Activated naive CD4-positive, alpha-beta T cell (primary cell): ENCODE measurements around the gene LRRC74A.
A peak's percentile ranks its signal among the peaks of the same experiment; 100 is the strongest.

Source experiments
- DNase-seq, 4 experiments: peaks; one replicate each; lab custom pipeline; 2025; lab: John Stamatoyannopoulos, UW

Gene LRRC74A

DNA sequence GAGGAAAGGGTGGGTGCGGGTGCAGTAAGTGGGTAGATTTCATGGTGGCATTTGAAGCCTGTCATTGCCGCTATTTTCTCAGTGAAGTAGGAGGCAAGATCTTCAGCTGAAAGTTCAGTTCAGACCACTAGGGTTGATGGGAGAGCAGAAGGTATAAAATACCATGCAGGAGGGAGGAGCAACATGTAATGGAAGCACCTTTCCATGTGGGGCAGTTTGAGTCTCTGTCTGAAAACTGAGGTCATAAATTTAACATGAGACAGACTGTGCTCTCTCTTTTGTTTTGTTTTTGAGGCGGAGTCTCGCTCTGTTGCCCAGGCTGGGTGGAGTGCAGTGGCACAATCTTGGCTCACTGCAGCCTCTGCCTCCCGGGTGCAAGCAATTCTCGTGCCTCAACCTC, 22.7 kb downstream of the LRRC74A start:
- DNase-seq = no peak

DNA sequence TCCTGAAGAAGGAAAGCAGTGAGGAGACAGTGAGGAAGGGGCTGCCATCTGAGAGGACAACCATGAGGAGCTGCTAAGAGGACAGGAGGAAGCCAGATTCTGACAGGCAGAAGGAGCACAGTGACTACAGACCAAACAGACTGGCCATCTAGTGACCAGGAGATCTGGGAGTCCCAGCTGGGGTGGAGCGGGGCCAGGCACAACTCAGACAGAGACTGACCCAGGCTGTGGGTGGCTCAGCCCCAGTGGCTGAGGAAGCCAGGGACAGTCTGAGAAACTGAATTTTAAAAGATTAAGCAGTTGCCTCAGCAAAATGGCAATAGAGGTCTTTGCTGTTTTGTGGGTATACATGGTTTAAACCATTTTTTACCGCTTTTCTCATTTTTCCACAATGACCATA, 28.9 kb downstream of the LRRC74A start:
- no peak for DNase-seq

DNA sequence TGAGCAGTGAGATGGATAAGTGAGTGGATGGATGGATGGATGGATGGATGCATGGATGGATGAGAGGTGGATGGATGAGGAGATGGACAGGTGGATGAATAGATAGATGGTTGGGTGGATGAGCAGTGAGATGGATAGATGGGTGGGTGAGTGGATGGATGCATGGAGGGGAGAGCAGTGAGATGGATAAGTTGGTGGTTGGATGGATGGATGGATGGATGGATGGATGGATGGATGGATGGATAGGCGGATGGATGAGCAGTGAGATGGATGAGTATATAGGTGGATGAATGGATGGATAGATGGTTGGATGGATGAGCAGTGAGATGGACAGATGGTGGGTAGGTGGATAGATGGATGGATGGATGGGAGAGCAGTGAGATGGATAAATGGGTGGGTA, 30.6 kb downstream of the LRRC74A start:
- no peak for DNase-seq

DNA sequence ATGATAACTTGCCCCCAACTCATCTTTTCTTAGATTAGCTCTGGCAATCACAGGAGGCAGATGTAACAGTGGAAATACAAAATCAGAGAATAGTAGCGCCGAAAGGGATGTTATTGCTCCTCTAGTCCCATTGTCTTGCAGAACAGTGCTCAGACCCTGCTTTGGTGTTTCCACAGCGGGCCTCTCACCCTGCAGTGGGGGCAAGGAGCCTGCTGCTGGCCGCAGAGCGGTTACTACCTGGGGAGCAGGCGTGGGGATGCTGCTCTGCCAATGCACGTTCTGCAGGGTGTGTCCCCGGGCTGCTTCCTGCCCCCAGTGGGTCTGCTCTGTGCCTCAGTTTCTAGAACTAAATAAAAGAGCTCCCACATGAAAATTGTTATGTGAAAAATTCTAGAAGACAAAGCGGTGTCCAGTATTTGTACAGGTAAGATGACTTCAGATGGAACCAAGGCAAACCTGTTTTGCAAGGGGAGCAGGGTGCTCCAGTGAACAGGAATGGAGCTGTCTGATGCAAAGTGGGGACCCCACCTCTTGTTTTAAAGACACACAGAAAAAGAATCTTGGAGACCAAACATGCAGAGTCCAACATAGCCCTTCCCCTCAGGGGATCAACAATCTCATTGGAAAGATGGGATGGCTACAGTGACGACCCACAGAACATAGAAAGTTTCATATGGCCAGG, 35.5 kb downstream of the LRRC74A start:
- DNase-seq = no peak

DNA sequence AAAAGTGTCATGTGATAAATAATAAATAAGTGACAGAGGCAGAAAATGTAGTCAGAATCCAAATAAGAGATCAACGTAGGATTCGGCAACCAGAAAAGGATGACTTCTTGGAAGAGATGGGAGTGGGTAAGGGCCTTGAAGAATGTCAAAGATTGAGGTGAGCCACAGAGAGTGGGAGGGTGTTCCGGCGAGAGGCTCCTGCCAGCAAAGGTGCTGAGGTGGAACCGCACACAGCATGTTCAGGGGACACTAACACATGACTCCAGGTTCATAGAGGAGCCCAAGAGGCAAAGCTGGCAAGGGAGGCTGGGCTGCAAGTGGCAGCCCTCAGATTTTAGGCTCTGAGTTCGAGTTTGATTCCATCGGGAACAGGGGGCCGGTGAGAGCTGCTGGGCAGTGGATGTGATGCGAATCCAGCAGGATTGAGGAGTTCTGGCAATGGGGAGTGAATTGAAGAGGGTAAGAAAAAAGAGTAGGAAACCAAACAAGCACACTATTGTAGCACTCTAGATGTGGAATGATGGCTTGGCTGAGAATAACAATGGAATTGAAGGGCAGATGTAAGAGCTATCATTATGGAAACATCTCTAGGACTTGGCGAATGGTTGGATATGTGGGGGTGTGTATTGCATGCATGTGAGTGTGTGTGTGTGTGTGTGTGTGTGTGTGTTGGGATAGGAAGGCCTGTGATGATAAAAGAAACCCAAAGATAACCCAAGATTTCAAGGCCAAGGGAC, 36.5 kb downstream of the LRRC74A start:
- no peak for DNase-seq

DNA sequence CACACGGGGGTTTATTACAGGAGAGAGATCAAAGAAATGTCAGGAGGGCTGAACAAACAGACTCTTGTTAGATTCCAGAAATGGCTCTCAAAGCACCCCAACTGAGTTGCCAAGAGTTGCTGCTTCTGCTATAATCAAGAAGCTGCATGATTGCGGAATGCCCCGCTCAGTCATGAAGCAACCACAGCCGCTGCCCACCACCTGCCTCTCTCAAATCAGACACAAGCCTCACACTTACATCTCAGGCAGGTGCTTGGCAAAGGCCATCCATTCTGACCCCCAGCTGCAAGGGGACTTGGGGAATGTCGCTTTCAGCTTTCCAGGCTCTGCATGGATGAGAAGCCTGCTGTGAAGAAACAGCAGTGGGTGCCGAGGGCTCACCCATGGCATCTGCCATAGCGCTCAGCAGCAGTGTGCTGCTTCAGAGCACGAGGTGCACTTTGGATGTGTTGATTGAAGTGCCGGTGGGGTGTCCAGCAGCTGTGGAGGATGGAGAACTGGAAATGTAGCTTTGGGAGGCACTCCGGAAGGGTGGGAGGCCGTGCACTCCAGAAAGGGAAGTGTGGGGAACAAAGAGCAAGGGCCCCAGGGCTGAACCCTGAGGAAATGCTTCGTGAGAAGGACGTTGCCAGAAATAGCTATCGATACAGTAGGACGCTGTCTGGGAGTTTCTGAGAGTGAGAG, 37.7 kb downstream of the LRRC74A start:
- DNase-seq = no peak

DNA sequence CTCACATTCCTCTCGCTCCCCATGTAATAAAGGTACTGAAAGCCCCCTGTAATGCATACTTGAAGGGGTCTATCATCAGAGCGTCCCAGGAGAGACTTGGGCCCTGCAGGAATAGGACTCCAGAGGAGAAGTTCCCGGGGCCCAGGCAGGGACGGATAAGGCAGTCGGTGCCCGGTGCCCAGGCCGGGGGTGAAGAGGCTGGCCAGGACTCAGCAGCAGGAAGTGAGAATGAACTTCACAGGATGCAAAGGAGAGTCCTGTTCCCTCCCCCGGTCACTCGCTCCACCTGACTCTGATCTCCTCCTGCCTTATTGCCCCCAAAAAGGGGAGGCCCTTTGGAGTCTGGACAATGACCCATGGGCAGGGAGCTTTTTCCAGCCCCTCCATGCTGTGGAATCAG, 40.2 kb downstream of the LRRC74A start:
- no peak for DNase-seq

DNA sequence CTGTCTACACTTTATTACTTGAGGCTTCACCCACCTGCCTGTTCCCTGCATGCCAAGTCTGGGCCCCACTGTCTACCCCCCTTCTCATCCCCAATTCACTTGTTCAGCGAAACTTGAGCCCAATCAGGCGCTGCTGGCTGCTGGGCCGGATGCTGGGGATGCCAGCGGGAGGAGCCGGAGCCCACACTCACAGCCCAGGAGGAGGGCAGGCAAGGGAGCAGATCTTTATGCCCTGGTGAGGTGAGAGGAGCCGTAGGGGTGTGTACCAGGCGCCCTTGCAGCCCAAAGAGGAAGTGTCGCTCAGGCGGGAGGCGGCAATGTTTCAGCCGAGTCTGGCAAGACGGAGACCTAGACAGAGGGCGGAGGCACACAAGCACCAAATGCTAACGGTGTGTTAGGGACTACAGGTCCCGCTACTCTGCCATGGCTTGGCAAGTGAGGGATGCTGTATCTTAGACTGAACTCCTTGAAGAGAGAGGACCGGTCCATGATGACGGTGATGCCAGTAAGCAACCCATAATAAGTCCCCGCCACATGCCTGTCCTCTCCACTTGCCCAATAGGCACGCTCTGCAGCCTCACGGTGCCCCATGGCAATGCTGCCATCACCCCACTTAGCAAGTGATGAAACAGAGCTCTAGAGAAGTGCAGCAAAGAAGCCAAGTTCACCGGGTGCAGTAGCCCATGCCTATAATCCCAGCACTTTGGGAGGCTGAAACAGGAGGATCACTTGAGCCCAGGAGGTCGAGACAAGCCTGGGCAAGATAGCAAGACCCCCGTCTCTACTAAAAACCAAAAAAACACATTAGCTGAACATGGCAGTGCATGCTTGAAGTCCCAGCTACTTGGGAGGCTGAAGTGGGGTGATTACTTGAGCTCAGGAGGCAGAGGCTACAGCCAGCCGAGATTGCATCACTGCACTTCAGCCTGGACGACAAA, 41.6 kb downstream of the LRRC74A start:
- peak in 2 of 4 experiments; percentile 43 to 51 for DNase-seq

DNA sequence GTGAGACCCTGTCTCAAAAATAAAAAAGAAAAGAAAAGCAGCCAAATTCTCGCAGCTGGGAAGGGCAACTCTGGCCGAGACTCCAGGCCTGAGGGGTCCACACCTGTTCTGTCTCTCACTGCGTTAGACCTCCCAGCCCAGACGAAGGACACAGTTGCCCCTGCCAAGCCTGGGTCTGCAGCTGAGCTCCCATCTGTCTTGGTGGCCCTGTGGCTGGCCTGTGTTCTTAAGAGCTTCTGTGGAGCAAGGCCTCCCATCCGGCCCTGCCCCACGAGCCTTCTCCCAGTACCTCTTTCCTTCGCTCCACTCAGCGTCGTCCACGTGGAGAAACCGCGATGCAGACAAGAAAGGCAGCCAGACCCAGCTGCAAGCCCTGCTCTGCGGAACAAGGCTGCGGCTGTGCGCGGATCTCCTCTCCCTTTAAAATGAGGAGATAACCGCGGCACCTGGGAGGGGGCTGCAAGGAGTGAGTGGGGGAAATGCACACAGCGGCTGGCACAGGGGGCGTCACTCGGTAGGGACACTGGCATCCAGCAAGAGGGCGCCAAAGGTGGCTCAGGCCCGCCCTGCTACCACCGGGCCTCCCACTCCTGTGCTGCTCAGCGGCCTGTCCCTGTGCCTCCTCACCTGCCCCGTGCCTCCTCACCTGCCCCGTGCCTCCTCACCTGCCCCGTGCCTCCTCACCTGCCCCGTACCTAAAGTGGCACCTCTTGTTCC, 42.4 kb downstream of the LRRC74A start:
- DNase-seq = no peak

DNA sequence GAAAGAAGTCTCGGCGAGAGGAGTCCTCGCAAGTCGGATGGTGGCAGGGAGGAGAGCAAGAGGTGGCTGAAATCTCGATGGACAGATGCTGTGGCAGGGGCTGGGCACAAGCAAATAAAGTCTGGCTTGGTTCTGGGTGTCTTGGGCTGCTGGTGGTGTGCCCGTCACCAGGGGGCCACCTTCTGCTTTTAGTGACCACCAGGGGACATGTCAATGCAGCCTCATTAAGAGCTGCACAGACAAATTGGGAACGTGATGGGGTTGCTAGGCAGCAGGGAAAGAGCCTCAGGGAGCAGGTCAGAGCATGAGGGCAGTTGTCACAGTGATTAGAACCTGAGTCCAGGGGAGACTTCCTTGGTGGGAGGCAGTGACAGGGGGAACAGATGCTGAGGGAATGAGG, 44.0 kb downstream of the LRRC74A start:
- no peak for DNase-seq

DNA sequence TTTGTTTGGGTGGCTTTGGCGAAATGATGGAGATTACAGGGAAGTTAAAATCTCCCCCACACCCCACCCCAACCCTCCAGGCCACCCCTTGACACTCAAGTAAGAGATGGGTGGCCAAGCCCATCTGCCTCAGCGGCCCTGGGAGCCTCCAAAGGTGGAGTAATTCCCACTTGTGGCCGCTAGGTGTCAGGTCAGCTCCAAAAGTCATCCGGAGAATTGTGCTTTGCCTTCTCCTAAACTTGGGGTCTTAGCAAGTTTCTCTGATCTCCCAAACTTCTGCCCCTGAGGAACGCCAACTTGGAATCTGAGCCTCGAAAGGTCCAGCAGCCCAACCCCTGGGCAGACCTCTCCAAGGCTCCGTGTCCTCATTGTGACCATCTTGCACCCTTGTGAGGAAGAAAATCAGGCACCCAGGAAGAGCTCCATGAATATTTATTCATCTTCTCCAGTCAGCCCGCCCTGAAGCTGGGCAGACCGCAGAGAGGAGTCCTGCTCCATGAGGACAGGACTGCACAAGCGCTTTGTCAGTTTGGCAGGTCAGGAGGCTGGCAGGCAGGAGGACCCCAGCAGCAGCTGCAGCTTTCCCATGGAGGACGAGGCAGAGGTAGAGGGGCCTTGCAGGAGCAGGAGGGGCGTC, 46.7 kb downstream of the LRRC74A start:
- DNase-seq = peak; percentile 29 to 62 (median 48)

DNA sequence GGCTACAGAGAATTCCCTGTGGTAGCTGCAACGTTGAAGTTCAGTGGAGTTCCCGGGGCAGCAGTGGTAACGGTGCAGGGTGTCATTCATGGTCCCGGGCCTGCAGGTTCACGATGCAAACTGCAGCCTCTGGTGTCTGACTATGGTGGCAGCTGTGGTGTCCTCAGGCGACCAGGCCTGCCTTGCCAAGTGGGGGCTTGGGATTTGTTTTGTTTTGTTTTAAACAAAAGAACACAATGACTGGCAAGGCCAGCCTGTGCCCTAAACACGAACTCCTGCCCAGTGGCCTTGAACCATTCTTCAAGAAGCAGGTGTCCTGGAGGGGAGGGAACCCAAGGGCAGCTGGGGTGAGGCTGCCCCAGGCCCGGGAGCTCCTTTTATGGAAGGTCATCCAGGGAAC, 48.5 kb downstream of the LRRC74A start:
- DNase-seq = no peak

DNA sequence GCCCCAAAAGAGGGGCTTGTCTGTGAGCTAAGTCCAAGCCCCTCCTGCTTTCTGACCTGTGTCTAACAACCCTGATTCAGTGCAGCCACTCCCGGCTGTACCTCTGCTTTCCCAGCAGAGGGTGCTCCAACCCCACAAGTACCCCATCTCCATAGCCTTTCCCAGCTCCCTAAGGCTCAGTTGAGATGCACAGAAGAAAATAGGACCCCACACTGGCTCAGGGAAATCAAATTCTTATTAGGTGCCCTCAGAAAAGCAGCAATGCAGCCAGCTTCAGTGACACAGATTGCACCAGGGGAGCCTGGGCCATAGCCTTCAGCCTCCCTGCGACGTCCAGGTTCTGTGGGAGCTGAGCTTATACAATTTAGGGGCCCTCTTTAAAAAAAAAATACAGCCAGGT, 49.9 kb downstream of the LRRC74A start:
- DNase-seq = peak in 3 of 4 experiments; percentile 8 to 14 (median 8)

DNA sequence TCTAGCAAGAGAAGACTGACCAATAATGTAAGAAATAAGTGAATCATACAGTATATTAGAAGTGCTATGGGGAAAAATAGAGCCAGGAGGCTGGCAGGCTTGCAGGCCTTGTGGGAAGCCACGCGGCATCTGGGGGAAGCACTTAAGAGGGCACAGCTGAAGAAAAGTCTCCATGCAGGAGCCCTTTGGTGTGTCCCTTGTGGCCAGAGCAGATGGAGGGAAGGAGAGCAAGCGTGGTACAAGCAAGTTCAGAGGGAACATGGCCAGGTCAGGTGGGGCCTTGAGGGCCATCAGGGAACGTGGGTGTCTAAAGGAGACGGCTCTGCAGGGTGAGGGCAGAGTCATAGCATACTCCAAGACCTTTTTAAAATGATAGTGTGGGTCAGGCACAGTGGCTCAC, 51.7 kb downstream of the LRRC74A start:
- no peak for DNase-seq

DNA sequence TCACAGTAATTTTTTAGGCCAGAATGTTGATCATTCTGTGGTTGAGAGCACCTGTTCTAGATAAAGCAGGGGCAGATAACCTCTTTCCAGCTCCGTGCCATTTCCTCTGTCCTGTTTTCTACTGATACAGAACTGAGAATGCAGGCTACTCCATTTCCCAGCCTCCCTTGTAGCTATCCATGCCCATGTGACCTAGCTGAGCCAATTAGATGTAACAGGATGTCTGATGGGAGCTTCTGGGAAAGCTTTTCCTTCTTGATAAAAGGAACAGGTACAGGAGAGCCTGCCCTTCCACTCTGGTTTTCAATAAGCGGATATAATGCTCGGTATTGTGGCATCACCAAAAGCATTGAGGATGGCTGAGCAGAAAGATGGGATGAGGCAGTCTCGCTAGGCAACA, 54.2 kb downstream of the LRRC74A start:
- DNase-seq = no peak

DNA sequence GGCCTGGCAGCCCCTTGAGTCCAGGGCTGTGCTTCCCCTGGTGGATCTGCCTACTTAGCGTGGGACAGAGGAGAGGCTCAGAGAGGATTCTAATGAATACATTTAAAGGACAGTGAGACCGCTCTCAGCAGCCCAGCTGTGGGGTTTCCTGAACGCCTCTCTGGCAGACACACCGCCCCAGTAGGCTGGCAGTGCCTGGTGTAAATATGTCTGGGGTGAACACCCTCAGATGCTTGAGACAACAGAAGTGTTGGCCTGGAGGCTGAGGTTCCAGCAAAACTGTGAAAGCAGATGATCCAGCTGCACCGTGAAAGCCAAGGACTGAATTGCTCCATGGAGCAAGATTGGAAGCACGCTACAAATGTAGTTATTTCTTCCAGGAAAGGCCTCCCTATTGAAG, 55.1 kb downstream of the LRRC74A start:
- DNase-seq = no peak

DNA sequence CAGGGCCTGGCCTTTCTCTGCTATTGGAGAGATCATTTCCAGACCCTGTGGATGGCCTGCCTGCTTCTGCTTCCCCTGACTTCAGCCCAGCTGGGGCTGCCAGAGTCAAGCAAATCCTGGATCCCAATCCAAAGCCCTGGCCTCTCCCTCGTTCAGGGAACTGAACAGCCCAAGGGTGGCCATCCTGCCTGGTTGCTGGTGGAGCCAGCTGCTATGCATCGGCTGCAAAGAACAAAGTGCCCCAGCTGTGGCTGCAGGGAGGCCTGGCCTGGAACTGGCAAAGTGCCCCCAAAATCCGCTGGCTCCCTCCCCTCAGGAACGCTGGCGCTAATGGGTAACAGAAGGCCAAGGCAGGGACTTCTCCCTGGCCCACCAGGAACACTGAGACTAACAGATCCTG, 56.4 kb downstream of the LRRC74A start:
- DNase-seq = no peak

DNA sequence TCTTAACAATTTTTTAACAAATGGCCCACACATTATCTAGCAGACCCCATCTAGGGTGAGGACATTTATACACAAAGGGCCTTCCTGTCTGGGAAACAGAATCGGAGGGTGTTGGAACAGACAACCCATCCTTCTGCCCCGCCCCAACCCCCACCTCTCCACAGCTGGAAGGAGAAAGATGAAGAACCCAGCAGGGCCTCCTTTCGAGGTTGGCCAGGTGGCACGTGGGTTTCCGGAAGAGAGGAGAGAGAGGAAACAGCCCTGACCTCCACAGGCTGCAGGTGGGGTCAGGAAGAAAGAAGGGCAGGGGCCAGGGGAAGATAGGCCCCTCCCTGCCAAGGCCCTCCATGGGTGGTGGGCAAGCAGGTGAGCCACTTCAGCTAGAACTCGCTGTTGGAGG, 57.2 kb downstream of the LRRC74A start:
- no peak for DNase-seq

DNA sequence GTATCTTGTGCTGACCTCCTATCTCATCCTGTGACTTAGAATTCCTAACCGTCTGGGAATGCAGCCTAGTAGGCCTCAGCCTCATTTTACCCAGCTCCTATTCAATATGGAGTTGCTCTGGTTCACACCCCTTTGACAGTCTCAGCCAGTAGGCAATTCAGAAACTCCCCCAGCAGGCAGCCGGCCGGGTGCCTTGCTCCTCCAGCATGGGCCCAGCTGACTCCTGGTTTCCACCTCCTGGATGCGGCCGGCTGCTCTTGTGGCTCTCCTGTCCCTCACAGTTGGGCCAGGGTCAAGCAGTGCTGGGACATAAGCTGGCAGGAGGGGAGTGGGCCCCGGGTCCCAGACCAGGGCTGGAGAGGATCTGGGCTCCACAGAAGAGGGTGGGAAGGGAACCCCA, 58.2 kb downstream of the LRRC74A start:
- DNase-seq = no peak

DNA sequence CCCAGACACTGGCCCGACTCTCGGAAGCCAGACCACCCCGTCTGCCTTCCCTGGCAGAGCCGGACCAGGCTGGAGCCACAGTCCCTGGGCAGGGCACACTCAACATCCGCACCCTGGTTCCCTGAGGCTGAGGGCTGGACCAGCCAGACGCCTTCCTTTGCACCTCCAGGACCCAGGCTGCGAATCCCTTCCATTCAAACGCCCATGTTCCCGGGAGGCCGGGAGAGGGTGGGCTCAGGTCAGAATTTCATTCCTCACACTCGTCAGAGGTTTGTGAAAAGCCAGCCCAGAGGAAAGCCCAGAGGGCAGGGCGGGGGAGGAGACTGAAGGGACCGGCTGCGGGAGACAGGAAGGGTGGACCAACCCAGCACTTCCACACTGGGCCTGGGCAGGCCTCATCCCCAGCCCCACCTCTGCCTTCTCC, 58.7 kb downstream of the LRRC74A start:
- no peak for DNase-seq

DNA sequence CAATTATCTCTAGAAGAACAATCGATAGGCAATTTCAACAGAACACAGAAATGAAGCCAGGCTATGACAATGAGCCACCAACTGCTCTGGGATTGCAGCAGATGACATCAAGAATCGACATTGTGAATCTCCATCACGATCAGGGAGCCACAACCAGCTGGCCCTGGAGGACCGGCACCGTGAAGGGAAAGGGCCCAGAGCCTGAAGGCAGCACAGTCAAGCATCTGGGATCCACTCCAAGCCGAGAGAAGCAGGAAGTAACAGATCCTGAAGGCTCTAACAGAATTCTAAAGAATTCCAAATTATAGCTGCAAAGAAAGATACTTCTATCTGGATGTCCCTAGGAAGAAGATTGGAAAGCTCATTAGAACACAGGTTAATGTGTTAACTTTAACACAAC, 61.0 kb downstream of the LRRC74A start:
- no peak for DNase-seq
